Left ventricle myocardium superior (tissue), 1 donor: ENCODE data around the gene BRIP1. TPM values are rescaled to one million over a fixed set of nuclear protein-coding genes. Genes with fewer than 3 reads are reported as not detected.
"Not testable (repeated sequence)": the region's sequence is repeated elsewhere in the genome, so short reads cannot be mapped to it uniquely, and the experiment has no call there.

Experiments used
- ATAC-seq: fragments of 200-7000 bp; cut with Tn5 transposase; one replicate; pipeline ENCODE4 v1.9.1; 2020; ENCODE audit warnings: mild to moderate bottlenecking, moderate library complexity
- DNase-seq: peaks from one replicate; pipeline ENCODE4 v3.0.0-alpha.2; 2020
- intact Hi-C: fragments of 100-400 bp; cut with micrococcal nuclease; formaldehyde crosslinking; loops from one replicate; pipeline ENCODE4 v1.11.0; 2022
- total RNA-seq: library from RNA; stranded (reverse); fragmentation: NEBNext Ultra II Directional; extraction: Animal tissue kit (Norgen Biotek cat#: 25700); gene quantifications from one replicate; pipeline ENCODE4 v1.2.1, GENCODE V29; 2021
- donor health status: DM: no; HTN: yes; CAD: no; lungs with severe emphysema.

The BRIP1 gene
- total RNA-seq, 1 donor from 2014 or later, result 0.35 TPM

GRCh38 chr17:61869138-61869537 lies 5.8 kb upstream of the BRIP1 start:
- intact Hi-C loops, result no loop called here
- DNase-seq (no peak), ATAC-seq (no peak)

- DNase-seq (no peak), ATAC-seq (no peak)
- intact Hi-C loops, result no loop called here
Measured at GRCh38 chr17:61868074-61868473, 4.7 kb upstream of the BRIP1 start.

GRCh38 chr17:61867033-61867432 lies 3.7 kb upstream of the BRIP1 start:
- intact Hi-C loops, result no loop called here
- DNase-seq, result no peak
- no peak for ATAC-seq

GRCh38 chr17:61863801-61864126 lies 436 bp upstream of the BRIP1 start:
- intact Hi-C loops, result no loop called here
- ATAC-seq (peak; percentile 76), DNase-seq (no peak)

GRCh38 chr17:61862105-61862574 lies 1.2 kb downstream of the BRIP1 start:
- intact Hi-C loops, result no loop called here
- DNase-seq, result no peak
- ATAC-seq, result no peak

- DNase-seq, intact Hi-C loops, ATAC-seq: not testable (repeated sequence)
Measured at GRCh38 chr17:61860397-61860796, 2.9 kb downstream of the BRIP1 start.

GRCh38 chr17:61856035-61856434 lies 7.3 kb downstream of the BRIP1 start:
- ATAC-seq (no peak), DNase-seq (no peak)
- intact Hi-C loops, result no loop called here

GRCh38 chr17:61852857-61853256 lies 10.5 kb downstream of the BRIP1 start:
- intact Hi-C loops, result no loop called here
- ATAC-seq (no peak), DNase-seq (no peak)

GRCh38 chr17:61849674-61850073 lies 13.7 kb downstream of the BRIP1 start:
- DNase-seq, result no peak
- intact Hi-C loops, result no loop called here
- ATAC-seq, result no peak

GRCh38 chr17:61848896-61849295 lies 14.4 kb downstream of the BRIP1 start:
- intact Hi-C loops, result no loop called here
- DNase-seq (no peak), ATAC-seq (no peak)

- intact Hi-C loops, result no loop called here
- DNase-seq, result no peak
Measured at GRCh38 chr17:61848247-61848646, 15.1 kb downstream of the BRIP1 start.

GRCh38 chr17:61847659-61848058 lies 15.7 kb downstream of the BRIP1 start:
- no peak for DNase-seq
- intact Hi-C loops, result no loop called here
- no peak for ATAC-seq

More at GRCh38 chr17:61848247-61848646, 15.1 kb downstream of the BRIP1 start:
- no peak for ATAC-seq

- intact Hi-C loops, result no loop called here
- no peak for DNase-seq
- ATAC-seq, result no peak
Measured at GRCh38 chr17:61846761-61847375, 16.5 kb downstream of the BRIP1 start.

GRCh38 chr17:61846088-61846487 lies 17.2 kb downstream of the BRIP1 start:
- no peak for ATAC-seq
- intact Hi-C loops, result no loop called here
- DNase-seq, result no peak

GRCh38 chr17:61843435-61843834 lies 19.9 kb downstream of the BRIP1 start:
- no peak for ATAC-seq
- DNase-seq, result no peak
- intact Hi-C loops, result no loop called here

- DNase-seq, result no peak
- intact Hi-C loops, result no loop called here
- no peak for ATAC-seq
Measured at GRCh38 chr17:61842899-61843298, 20.4 kb downstream of the BRIP1 start.

GRCh38 chr17:61839300-61839786 lies 24.0 kb downstream of the BRIP1 start:
- ATAC-seq (no peak), DNase-seq (no peak)
- intact Hi-C loops, result no loop called here

GRCh38 chr17:61837175-61838051 lies 25.9 kb downstream of the BRIP1 start:
- ATAC-seq (no peak), DNase-seq (peak; percentile 48)
- intact Hi-C loops, result no loop called here

GRCh38 chr17:61836266-61837174 lies 26.8 kb downstream of the BRIP1 start:
- intact Hi-C loops, result no loop called here
- ATAC-seq (no peak), DNase-seq (no peak)

- ATAC-seq (no peak), DNase-seq (no peak)
- intact Hi-C loops, result no loop called here
Measured at GRCh38 chr17:61835606-61836005, 27.7 kb downstream of the BRIP1 start.
